GM19395 (cell line): Measurements from ENCODE around the gene ATR.
"Not testable (repeated sequence)": the region's sequence is repeated elsewhere in the genome, so short reads cannot be mapped to it uniquely, and the experiment has no call there.

Experiments used
- ATAC-seq: cut with Tn5 transposase; IDR thresholded peaks from one replicate; pipeline ENCODE4 v1.9.1; 2021; ENCODE audit warnings: mild to moderate bottlenecking, moderate library complexity; ENCODE audit not compliant: unreplicated experiment

ATR gene

DNA sequence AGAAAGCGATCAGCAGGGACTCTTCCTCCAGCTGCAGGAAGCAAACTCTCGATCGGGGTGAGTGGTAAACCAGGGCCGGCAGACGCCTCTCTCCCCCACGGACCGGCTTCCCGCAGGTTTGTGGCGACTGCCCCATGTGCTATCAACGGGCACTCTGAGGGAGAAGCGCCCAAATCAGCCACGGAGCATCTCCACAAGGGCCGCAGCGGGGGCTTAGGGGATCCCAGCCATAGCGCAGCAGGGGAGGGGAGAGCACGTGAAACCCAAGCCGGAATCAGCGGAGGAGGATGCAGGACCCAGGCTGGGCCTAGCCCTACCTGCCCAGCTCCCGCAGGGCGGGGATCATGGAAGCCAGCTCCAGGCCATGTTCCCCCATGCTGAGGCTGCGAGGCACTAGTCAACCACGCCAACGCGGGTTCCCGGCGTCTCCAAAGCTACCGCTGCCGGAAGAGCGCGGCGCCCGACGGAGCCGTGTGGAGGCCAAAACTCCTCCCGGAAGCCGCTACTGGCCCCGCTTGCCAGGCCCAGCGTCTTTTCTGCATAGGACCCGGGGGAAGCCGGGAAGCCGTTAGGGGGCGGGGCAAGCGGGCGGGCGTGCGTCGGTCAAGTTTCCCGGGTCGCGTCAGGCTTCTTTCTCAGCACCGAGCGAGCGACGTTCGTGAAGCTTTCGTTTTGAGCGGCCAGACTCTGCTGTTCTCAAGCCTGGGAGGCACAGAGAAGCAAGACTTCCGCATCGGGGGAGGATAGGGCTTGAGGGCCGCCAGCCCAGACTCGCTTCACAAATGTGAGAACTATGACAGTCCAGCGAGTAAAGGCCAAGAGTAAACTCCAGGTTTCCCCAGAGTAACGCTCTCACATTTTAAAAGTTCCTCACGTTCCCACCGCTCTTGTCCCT lies at the start of gene ATR:
TSS of gene ATR (minus strand) at position 405 of the 895 bp plus-strand sequence. CDS start at position 376, 29 bp downstream.
- ATAC-seq = peak; percentile 94

DNA sequence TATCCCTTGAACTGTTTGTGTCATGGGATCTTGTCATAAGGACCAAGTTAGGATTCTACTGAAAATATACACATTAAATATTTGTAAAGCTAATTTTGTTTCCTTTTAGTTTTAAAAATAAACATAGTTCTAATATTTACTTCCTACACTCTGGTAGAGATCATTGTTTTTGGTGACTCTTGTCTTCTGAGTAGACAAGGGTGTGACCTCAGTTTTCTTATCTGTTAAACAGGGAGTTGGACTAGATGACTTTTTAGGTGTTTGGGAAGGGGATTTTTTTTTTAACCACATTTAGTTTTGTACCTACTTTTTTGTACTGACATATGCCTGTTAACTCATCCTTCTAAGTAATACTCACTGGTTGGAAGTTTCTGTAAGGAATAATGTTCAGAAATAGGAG lies 48.4 kb upstream of the ATR start:
- ATAC-seq = no peak

- ATAC-seq = no peak
Measured at GRCh38 chr3:142625153-142625440, 46.6 kb upstream of the ATR start.

- ATAC-seq = no peak
Measured at GRCh38 chr3:142624341-142625152, 46.0 kb upstream of the ATR start.

DNA sequence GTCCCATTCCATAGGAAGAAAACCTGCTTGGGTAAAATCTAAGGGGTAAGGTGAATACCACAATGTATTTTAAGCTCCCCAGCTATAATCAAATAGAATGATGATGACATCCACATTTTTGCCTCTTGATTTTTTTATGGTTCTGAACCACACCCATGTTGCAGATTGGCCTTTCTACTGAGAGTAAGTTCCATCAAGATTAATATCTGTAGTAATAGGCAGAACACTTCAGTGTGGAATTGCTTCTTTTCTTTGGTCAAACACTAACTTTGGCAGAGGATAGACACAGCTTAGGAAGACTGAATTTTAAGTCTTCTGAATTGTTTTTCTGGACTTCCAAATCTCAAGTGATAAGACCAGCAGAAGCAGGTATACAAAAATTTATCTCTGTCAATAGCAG lies 44.7 kb upstream of the ATR start:
- ATAC-seq = no peak

DNA sequence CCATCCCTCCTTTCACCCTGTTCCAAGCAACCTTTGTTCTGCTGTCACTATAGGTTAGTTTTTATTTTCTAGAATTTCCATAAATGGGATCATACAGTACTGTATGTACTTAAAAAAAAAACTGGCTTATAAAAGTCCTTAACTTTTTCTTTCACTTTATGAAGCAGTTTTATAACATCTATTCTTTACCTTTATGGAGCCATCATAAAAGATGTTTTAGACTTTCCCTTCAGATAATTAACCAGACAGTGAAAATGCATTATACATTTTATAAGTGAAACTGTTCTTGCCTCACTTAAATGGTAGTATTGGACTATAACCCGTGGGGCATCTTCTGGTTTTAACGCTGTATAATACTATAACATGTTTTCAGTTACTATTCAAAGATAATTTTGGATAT lies 43.9 kb upstream of the ATR start:
- no peak for ATAC-seq

DNA sequence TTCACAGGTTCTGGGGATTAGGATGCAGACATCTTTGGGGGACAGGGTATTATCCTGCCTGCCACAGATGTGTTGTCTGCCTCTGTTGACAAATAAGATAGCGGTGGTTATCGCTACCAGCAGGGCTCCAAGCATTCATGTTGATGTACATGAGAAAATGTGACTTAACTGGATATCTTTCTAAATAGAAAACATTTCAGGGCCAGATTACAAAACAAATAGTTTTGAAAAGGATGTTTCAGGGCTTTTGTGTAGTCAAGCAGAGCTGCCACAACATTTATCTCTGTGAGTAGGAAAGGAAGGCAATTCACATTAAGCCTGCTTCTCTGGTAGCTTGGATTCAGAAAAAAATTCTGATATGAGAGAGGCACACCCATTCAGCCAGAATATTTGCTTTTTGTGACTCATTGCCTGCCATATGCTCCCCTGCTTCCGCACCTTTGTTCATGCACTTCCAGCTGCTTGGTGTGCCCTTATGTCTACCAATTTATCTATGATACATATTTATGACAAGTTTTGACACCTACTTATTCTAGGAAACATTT lies 40.5 kb upstream of the ATR start:
- ATAC-seq = no peak

- no peak for ATAC-seq
Measured at GRCh38 chr3:142615171-142615570, 36.6 kb upstream of the ATR start.

DNA sequence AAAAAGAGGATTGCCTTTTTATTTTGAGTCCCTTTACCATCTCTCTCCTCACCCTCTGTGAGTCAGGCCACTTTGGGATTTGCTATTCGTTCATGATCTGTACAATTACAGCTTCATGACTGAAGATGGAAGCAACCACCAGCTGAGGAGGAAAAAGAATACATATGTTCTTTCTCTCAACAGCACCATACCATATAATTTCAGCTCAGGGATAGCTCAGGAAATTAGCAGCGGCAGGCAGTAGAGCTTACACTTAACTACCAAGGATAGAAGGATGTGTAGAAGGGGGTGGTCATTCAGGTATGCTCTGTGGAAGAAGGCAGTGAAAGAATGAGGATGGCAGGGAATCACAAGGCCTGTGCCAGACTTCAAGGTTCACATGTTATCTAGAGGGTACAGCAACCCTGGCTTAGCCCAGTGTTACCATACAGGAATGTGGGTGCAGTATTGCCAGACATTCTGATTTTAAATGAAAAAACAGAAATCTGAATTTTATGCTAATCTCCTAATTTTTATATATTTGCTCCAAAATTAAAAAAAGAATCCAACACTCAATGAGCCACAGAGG lies 35.6 kb upstream of the ATR start:
- no peak for ATAC-seq

GRCh38 chr3:142613491-142613890 lies 35.0 kb upstream of the ATR start:
- ATAC-seq = no peak

DNA sequence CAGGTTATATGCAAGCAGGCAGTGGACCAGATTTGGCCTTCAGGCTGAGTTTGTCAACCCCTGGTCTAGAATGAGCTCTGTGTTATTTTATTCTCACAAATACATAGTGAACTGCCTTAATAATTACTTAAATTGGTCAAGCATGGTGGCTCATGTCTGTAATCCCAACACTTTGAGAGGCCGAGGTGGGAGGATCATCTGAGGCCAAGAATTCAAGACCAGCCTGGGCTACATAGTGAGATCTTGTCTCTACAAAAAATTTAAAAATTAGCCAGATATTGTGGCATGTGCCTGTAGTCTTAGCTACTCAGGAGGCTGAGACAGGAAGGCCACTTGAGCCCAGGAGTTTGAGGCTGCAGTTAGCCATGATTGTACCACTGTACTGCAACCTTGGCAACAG lies 32.7 kb upstream of the ATR start:
- no peak for ATAC-seq

- no peak for ATAC-seq
Measured at GRCh38 chr3:142609136-142609535, 30.6 kb upstream of the ATR start.

GRCh38 chr3:142608631-142609030 lies 30.1 kb upstream of the ATR start:
- ATAC-seq = no peak

GRCh38 chr3:142604940-142605339 lies 26.4 kb upstream of the ATR start:
- ATAC-seq = no peak

GRCh38 chr3:142603386-142603705 lies 24.8 kb upstream of the ATR start:
- ATAC-seq = not testable (repeated sequence)

GRCh38 chr3:142602619-142603385 lies 24.3 kb upstream of the ATR start:
- no peak for ATAC-seq

DNA sequence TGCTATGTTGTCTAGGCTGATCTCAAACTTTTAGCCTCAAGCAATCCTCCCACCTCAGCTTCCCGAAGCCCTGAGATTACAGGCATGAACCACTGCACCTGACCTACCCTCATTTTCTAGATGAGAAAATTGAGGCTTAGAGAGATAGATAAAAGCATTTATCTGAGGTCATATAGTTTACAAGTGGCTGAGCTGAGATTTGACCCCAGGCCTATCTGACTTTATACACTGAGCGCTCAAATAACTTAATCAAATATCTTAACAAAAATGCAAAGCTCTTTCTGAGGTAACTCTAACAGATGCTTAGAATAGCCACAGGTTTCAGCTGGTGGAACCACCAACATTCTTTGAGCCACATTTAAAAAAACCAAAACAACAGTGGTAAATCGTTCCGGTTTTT lies 23.2 kb upstream of the ATR start:
- no peak for ATAC-seq

- no peak for ATAC-seq
Measured at GRCh38 chr3:142597906-142598305, 19.4 kb upstream of the ATR start.

DNA sequence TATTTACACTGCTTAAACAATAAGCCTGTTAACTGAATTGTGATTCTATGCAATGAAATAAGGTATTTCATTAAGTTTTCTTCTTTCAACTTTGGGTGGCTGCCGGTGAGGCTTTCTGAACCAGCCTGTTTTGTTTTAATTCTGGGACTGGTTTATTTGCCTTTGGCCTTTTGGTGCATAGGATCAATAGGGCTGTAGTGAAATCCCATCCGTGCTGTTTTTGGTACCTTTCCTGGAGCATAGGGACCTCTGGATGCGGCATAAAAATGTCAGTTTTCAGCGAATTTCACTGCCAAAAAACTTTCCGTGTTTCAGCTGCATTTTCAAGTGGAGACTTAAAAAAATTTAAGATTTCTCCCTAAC lies 18.2 kb upstream of the ATR start:
- no peak for ATAC-seq

DNA sequence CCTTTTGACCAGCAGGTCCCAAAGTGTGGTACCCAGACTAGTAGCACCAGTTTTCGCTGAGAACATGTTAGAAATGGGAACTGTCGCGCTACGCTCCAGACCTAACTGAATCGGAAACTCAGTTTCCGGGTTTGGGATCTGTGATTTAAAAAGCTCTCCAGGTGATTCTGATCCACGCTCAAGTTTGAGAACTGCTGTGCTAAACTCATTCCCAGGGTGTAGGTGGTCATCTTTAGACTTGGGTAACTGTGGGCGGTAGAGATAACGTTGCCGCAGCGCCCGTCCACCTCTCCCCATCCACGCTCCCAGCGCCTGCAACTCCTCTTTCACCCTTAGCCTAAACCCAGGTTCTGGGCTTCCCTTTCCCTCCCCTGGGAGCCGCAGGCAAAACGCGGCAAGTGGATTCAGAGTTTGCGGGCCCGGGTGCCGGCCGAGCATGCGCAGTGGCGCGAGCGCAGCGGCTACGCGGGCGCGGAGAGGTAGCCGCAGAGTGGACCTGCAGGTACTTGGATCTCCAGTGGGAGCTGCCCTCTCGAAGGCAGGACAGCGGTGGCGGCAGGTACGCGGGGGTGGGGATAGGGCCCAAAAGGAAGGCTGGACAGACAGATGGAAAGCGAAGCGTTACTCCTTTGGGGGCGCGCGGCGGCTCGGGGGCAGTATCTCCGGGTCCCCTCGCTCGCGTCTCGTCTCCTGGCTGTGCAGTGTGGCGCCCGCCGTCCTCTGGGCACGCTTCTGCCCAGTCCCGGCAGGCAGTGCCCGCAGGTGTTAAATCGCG lies 17.6 kb upstream of the ATR start, which contains the start of gene PLS1:
TSS of gene PLS1 (plus strand) at position 443 of the 775 bp plus-strand sequence. CDS start 67,845 bp downstream, outside the sequence.
- ATAC-seq = peak; percentile 90
